GM23248 (cell line): ENCODE measurements around the gene SH3PXD2A. TPM values are rescaled to one million over a fixed set of nuclear protein-coding genes. Genes with fewer than 3 reads are reported as not detected.

Source experiments
- DNase-seq: peaks from one replicate; pipeline ENCODE4 v3.0.0-alpha.2; 2015
- H2AFZ ChIP-seq: fragments of 200-600 bp; sonication (generic); 2 replicates; pipeline ENCODE4 v1.6.1; 2016; ENCODE audit warnings: antibody characterized with exemption
- H3F3A ChIP-seq: fragments of 200-600 bp; sonication (generic); 2 replicates; pipeline ENCODE4 v1.6.1; 2016; ENCODE audit warnings: mild to moderate bottlenecking, antibody characterized with exemption, mixed run types; ENCODE audit not compliant: insufficient read depth
- H3K27ac ChIP-seq: fragments of 200-600 bp; sonication (generic); 2 replicates; pipeline ENCODE4 v1.5.1; 2016; ENCODE audit warnings: mild to moderate bottlenecking
- H3K27me3 ChIP-seq: fragments of 200-600 bp; sonication (generic); replicated peaks from 2 replicates; pipeline ENCODE4 v1.6.1; 2016; ENCODE audit warnings: mild to moderate bottlenecking; ENCODE audit not compliant: insufficient read depth
- H3K36me3 ChIP-seq: fragments of 200-600 bp; sonication (generic); 2 replicates; pipeline ENCODE4 v1.6.1; 2016; ENCODE audit warnings: low read depth, mild to moderate bottlenecking
- H3K4me1 ChIP-seq: fragments of 200-600 bp; sonication (generic); 2 replicates; pipeline ENCODE4 v1.6.1; 2016; ENCODE audit warnings: mild to moderate bottlenecking; ENCODE audit not compliant: insufficient read depth
- H3K4me2 ChIP-seq: fragments of 200-600 bp; sonication (generic); one replicate; pipeline ENCODE4 v1.6.1; 2016; ENCODE audit warnings: mild to moderate bottlenecking; ENCODE audit not compliant: unreplicated experiment
- H3K4me3 ChIP-seq: fragments of 200-600 bp; sonication (generic); 2 replicates; pipeline ENCODE4 v1.5.1; 2016; ENCODE audit warnings: mild to moderate bottlenecking
- H3K79me2 ChIP-seq: fragments of 200-600 bp; sonication (generic); 2 replicates; pipeline ENCODE4 v1.6.1; 2016; ENCODE audit warnings: mild to moderate bottlenecking; ENCODE audit not compliant: insufficient read depth
- H3K9ac ChIP-seq: fragments of 200-600 bp; sonication (generic); 2 replicates; pipeline ENCODE4 v1.6.1; 2016; ENCODE audit warnings: mild to moderate bottlenecking
- H3K9me2 ChIP-seq: fragments of 200-600 bp; sonication (generic); 2 replicates; pipeline ENCODE4 v1.6.1; 2016; ENCODE audit warnings: mixed run types, mild to moderate bottlenecking, moderate library complexity; ENCODE audit not compliant: insufficient read depth
- H3K9me3 ChIP-seq: fragments of 200-600 bp; sonication (generic); one replicate; pipeline ENCODE4 v1.6.1; 2017; ENCODE audit warnings: low read depth
- H4K20me1 ChIP-seq: fragments of 200-600 bp; sonication (generic); 2 replicates; pipeline ENCODE4 v1.6.0; 2016; ENCODE audit not compliant: insufficient read depth
- EZH2 ChIP-seq: fragments of 200-600 bp; sonication (generic); IDR thresholded peaks from 2 replicates; pipeline ENCODE4 v1.6.1; 2018; ENCODE audit warnings: antibody characterized with exemption, mild to moderate bottlenecking; ENCODE audit not compliant: insufficient read depth, poor library complexity, severe bottlenecking
- EZH2phosphoT487 ChIP-seq: fragments of 200-600 bp; sonication (generic); IDR thresholded peaks from 2 replicates; pipeline ENCODE4 v1.6.1; 2018; ENCODE audit warnings: antibody characterized with exemption, moderate library complexity, mild to moderate bottlenecking, low read depth; ENCODE audit not compliant: insufficient read depth
- WGBS, 2 experiments: methylation state at CpG; one replicate each; pipeline ENCODE4 v1.1.6; 2015 to 2017; ENCODE audit warnings: low lambda C conversion rate in 2 of 2, low coverage in 1 of 2; ENCODE audit errors: missing lambda C conversion rate in 2 of 2; 5-methylcytosine and 5-hydroxymethylcytosine counted together
- in situ Hi-C: fragments of 300-500 bp; cut with MboI; formaldehyde crosslinking; loops from 2 replicates; pipeline ENCODE4 v1.15.0; 2020
- polyA plus RNA-seq: library from polyadenylated mRNA; unstranded; fragments of >200 nt; fragmentation: Nextera tagmentation; extraction: Ambion mirVana; gene quantifications from 2 replicates; pipeline ENCODE4 v1.2.1, GENCODE V29; 2016
- total RNA-seq: library from RNA; depleted of rRNA; stranded (reverse); fragments of >200 nt; shearing (Covaris generic); gene quantifications from 2 replicates; pipeline ENCODE4 v1.2.3, GENCODE V29; 2014

The SH3PXD2A gene
- total and polyA plus RNA-seq, 2 experiments from 2014 or later = 34.0 to 58.0 TPM

DNA sequence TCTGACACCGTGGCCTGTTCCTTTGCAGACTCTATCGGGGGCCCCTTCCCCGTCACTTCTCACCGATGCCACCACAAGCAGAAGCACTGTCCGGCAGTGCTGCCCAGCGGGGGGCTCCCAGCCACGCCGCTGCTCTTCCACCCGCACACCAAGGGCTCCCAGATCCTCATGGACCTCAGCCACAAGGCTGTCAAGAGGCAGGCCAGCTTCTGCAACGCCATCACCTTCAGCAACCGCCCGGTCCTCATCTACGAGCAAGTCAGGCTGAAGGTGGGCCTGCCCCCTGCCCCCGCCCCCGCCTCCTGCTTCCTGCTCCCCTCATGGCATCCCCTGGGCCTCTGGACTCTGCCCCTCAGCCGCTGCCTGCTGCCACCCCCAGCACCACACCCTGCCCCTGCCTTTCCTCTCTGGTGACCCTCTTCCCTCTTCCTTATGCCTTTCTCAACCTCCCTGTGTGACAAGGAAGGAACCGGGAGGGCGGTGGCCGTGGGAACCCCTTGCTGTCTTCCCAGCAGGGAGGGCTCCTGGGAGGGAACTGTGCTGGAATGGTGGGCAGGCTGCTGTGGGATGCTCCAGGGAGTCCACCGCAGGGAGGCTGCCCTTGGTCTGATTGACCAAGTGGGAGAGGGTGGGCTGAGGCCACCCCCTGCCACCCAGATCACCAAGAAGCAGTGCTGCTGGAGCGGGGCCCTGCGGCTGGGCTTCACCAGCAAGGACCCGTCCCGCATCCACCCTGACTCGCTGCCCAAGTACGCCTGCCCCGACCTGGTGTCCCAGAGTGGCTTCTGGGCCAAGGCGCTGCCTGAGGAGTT is 284.3 kb downstream of the SH3PXD2A start:
- no peaks in the 10 kb centered on the region for H3K9me3 ChIP-seq
- in situ Hi-C loops = no loop called here
- no peaks in the 10 kb centered on the region for H3K79me2 ChIP-seq
- H3K9me2 ChIP-seq = no peaks in the 10 kb centered on the region
- DNase-seq = no peak
- H3K4me2 ChIP-seq = no peak overlapping the region
- no peaks in the 10 kb centered on the region for H3K36me3 ChIP-seq
- H3K27ac ChIP-seq = no peak overlapping the region
- no peak overlapping the region for H2AFZ ChIP-seq
- TF ChIP-seq EZH2phosphoT487 (no peak), EZH2 (no peak)
- no peak overlapping the region for H3K9ac ChIP-seq
- no peaks in the 10 kb centered on the region for H4K20me1 ChIP-seq
- WGBS, 2 experiments = 84 to 87% methylated on average over 22 to 25 of the region's 28 CpGs
- peaks cover 29% of the 10 kb centered on the region for H3K27me3 ChIP-seq
- H3F3A ChIP-seq = 0 out of 2 replicates have a peak, but pooled peaks cover 3% of the 10 kb centered on the region
- H3K4me3 ChIP-seq = no peak overlapping the region
- H3K4me1 ChIP-seq = no peaks in the 10 kb centered on the region

DNA sequence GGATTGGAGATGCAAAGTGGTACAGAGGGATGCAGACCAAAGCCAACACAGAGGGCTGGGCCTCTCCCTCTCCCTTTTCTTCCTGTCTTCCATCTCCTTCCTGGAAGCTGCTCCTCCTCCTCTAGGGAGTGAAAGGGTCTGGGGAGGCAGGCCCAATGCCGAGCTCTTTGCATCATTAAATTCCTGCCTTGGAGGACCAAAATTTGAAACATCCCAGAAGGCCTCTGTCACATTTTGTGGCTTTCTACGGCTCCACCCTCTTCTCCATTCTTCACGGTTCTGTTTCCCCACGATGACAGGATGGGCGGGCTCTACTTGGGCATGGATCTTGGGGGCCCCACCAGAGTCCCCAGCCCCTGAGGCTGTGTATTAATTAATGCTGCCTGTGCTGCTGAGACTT is 285.5 kb downstream of the SH3PXD2A start:
- Histone ChIP-seq H4K20me1 (no peaks in the 10 kb centered on the region), H3K36me3 (no peaks in the 10 kb centered on the region), H2AFZ (no peak overlapping the region), H3K4me3 (no peak overlapping the region), H3K79me2 (no peaks in the 10 kb centered on the region), H3K9me3 (no peaks in the 10 kb centered on the region), H3K27ac (no peak overlapping the region), H3K4me2 (no peak overlapping the region), H3K4me1 (no peaks in the 10 kb centered on the region), H3K9me2 (no peaks in the 10 kb centered on the region), H3K9ac (no peak overlapping the region), H3F3A (0 out of 2 replicates have a peak, but pooled peaks cover 4% of the 10 kb centered on the region), H3K27me3 (peaks cover 33% of the 10 kb centered on the region)
- WGBS, 2 experiments = 59 to 62% methylated on average over 5 of the region's 5 CpGs
- in situ Hi-C loops = no loop called here
- TF ChIP-seq EZH2 (no peak), EZH2phosphoT487 (no peak)
- DNase-seq = no peak

DNA sequence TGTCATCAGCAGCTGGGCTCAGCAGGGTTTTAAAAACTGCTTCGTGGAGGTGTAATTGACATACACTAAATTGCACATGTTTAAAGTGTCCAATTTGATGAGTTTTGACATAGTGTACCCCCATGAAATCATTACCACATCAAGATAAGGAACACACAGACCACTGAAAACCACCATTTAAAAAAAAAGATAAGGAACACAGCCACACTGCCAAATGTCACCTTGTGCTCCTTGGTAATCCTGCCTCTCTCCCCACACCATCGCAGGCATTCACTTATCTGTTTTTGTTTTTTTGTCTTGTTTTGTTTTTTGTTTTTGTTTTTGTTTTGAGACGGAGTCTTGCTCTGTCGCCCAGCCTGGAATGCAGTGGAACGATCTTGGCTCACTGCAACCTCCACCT is 286.9 kb downstream of the SH3PXD2A start:
- Histone ChIP-seq H3K79me2 (no peaks in the 10 kb centered on the region), H3K9ac (no peak overlapping the region), H3K9me2 (no peaks in the 10 kb centered on the region), H2AFZ (no peak overlapping the region), H3F3A (0 out of 2 replicates have a peak, but pooled peaks cover 4% of the 10 kb centered on the region), H3K27ac (no peak overlapping the region), H3K27me3 (peaks cover 33% of the 10 kb centered on the region), H3K9me3 (no peaks in the 10 kb centered on the region), H3K4me3 (no peak overlapping the region), H3K4me2 (no peak overlapping the region), H3K4me1 (no peaks in the 10 kb centered on the region), H3K36me3 (no peaks in the 10 kb centered on the region), H4K20me1 (no peaks in the 10 kb centered on the region)
- 73 to 76% methylated on average over 5 of the region's 5 CpGs for WGBS, 2 experiments
- DNase-seq = no peak
- TF ChIP-seq EZH2 (no peak), EZH2phosphoT487 (no peak)
- in situ Hi-C loops = no loop called here

DNA sequence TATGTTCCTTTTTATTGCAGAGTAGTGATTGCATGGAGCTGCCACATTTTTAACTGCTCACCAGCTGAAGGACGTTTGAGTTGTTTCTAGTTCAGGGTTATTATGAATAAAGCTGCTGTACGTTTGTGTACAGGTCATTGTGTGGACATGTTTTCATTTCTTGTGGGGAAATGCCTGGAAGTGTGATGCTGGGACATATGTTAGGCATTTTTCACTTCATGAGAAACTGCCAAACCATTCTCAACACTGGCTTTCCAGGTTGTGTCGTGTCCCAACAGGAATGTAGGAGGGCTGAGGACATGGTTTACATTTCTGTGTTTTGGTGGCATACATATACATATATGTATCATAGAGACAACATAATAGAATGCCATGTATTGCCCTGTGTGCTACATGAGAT is 288.8 kb downstream of the SH3PXD2A start:
- H3K36me3 ChIP-seq = no peaks in the 10 kb centered on the region
- no peaks in the 10 kb centered on the region for H3K9me3 ChIP-seq
- no peaks in the 10 kb centered on the region for H3K9me2 ChIP-seq
- 0 out of 2 replicates have a peak, but pooled peaks cover 4% of the 10 kb centered on the region for H3F3A ChIP-seq
- H3K9ac ChIP-seq = no peak overlapping the region
- H3K27ac ChIP-seq = no peak overlapping the region
- no peaks in the 10 kb centered on the region for H4K20me1 ChIP-seq
- H3K79me2 ChIP-seq = no peaks in the 10 kb centered on the region
- TF ChIP-seq EZH2phosphoT487 = no peak
- TF ChIP-seq EZH2 = no peak
- no peak overlapping the region for H2AFZ ChIP-seq
- in situ Hi-C loops = no loop called here
- no peak overlapping the region for H3K4me2 ChIP-seq
- H3K4me3 ChIP-seq = no peak overlapping the region
- H3K4me1 ChIP-seq = no peaks in the 10 kb centered on the region
- WGBS, 2 experiments = 19 to 22% methylated on average over 3 of the region's 3 CpGs
- DNase-seq = peak; percentile 20
- peaks cover 19% of the 10 kb centered on the region for H3K27me3 ChIP-seq
